PC-3 (cell line): ENCODE results near the gene S100A16. TPM values are rescaled to one million over a fixed set of nuclear protein-coding genes. Genes with fewer than 3 reads are reported as not detected.

Experiments
- ATAC-seq: fragments of 200-7000 bp; cut with Tn5 transposase; 2 replicates; pipeline ENCODE4 v1.9.1; 2020; ENCODE audit warnings: mild to moderate bottlenecking, moderate library complexity
- BruUV-seq: library from RNA; stranded (reverse); fragments of 400-500 nt; replicated peaks from 2 replicates; lab custom pipeline; 2021; lab: Mats Ljungman, UMichigan
- CTCF ChIA-PET: fragments of 300-600 bp; sonication (Branson Sonifier 250); formaldehyde crosslinking; loops from one replicate; lab custom pipeline; 2022; ENCODE audit warnings: antibody characterized with exemption; lab: Charles Lee
- POLR2A ChIA-PET: fragments of 300-600 bp; sonication (Branson Sonifier 250); formaldehyde crosslinking; loops from one replicate; lab custom pipeline; 2022; ENCODE audit warnings: antibody characterized with exemption; ENCODE audit not compliant: unreplicated experiment; lab: Charles Lee
- DNase-seq: peaks from one replicate; pipeline ENCODE4 v3.0.0-alpha.2; 2015
- H2AFZ ChIP-seq: fragments of 300-600 bp; sonication (generic); 2 replicates; pipeline ENCODE4 v1.6.0; 2016; ENCODE audit warnings: antibody characterized with exemption, low read length
- H3F3A ChIP-seq: fragments of 300-600 bp; sonication (generic); one replicate; pipeline ENCODE4 v1.6.0; 2017; ENCODE audit warnings: antibody characterized with exemption, low read length, control low read depth, mild to moderate bottlenecking; ENCODE audit not compliant: unreplicated experiment
- H3K27ac ChIP-seq: fragments of 300-600 bp; sonication (generic); 2 replicates; pipeline ENCODE4 v1.5.1; 2016; ENCODE audit warnings: mild to moderate bottlenecking, low read length
- H3K27me3 ChIP-seq: fragments of 300-600 bp; sonication (generic); 2 replicates; pipeline ENCODE4 v1.6.1; 2016; ENCODE audit warnings: low read length, mixed read lengths
- H3K36me3 ChIP-seq: fragments of 300-600 bp; sonication (generic); 2 replicates; pipeline ENCODE4 v1.6.1; 2016; ENCODE audit warnings: low read depth, mixed run types, low read length, mixed read lengths
- H3K4me1 ChIP-seq: fragments of 300-600 bp; sonication (generic); 2 replicates; pipeline ENCODE4 v1.5.1; 2016; ENCODE audit warnings: low read length; ENCODE audit not compliant: insufficient read depth
- H3K4me2 ChIP-seq: fragments of 300-600 bp; sonication (generic); 2 replicates; pipeline ENCODE4 v1.6.0; 2016; ENCODE audit warnings: low read length
- H3K4me3 ChIP-seq: fragments of 300-600 bp; sonication (generic); 2 replicates; pipeline ENCODE4 v1.5.1; 2016; ENCODE audit warnings: mild to moderate bottlenecking, low read length, mixed read lengths
- H3K79me2 ChIP-seq: fragments of 300-600 bp; sonication (generic); 2 replicates; pipeline ENCODE4 v1.6.1; 2017; ENCODE audit warnings: low read length, mixed read lengths
- H3K9ac ChIP-seq: fragments of 300-600 bp; sonication (generic); 2 replicates; pipeline ENCODE4 v1.6.0; 2016; ENCODE audit warnings: mild to moderate bottlenecking, low read length
- H3K9me2 ChIP-seq: fragments of 300-600 bp; sonication (generic); replicated peaks from 2 replicates; pipeline ENCODE4 v1.6.1; 2016; ENCODE audit warnings: mixed run types, low read length, mixed read lengths
- H3K9me3 ChIP-seq: fragments of 300-600 bp; sonication (generic); 2 replicates; pipeline ENCODE4 v1.6.1; 2016; ENCODE audit warnings: low read length, mixed read lengths
- H4K20me1 ChIP-seq: fragments of 300-600 bp; sonication (generic); 2 replicates; pipeline ENCODE4 v1.6.1; 2016; ENCODE audit warnings: low read length, mixed read lengths
- EZH2 ChIP-seq: fragments of 300-600 bp; sonication (generic); IDR thresholded peaks from one replicate; pipeline ENCODE4 v1.6.1; 2017; ENCODE audit warnings: antibody characterized with exemption, mild to moderate bottlenecking, low read length; ENCODE audit not compliant: unreplicated experiment
- EZH2phosphoT487 ChIP-seq: fragments of 300-600 bp; sonication (generic); IDR thresholded peaks from 2 replicates; pipeline ENCODE4 v1.6.1; 2018; ENCODE audit warnings: mild to moderate bottlenecking, antibody characterized with exemption, low read length, borderline replicate concordance
- intact Hi-C: fragments of 100-400 bp; cut with micrococcal nuclease; formaldehyde crosslinking; loops from 2 replicates; pipeline ENCODE4 v1.9.0; 2023
- total RNA-seq: library from RNA; depleted of rRNA; stranded (reverse); fragments of >200 nt; gene quantifications from 2 replicates; pipeline ENCODE4 v1.2.3, GENCODE V29; 2014
- TF ChIP-seq, protein P1 (sequence below): fragments of 300-600 bp; sonication (generic); conservative IDR thresholded peaks from 2 replicates; pipeline ENCODE4 v1.5.1; 2017; ENCODE audit warnings: antibody characterized with exemption, low read depth, mild to moderate bottlenecking, low read length

S100A16 gene
- total RNA-seq, 1 experiment from 2014 or later: 1,254 TPM

DNA sequence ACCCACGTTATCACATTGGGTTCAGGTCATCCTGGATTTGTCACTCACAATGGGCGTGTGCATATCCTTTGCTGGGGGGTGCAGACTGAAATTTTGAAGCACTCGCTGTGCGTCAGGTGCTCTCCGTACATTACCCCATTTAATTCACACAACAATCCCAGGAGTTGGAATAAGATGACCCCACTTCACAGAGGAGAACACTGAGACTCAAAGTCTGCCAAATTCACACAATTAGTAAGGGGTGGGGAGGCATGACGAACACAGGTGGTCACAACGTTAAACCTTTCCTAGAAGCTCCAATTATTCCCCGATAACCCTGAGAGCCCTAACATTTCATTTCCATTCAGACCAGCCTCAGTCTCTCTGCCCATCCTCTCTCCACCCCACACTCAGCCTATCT lies 43.5 kb downstream of the S100A16 start:
- no TSS peak for BruUV-seq
- H3K4me2 ChIP-seq: no peak overlapping the region
- H3K4me3 ChIP-seq: no peak overlapping the region
- peak overlapping the region; percentile 100 for H3K27ac ChIP-seq
- no peaks in the 10 kb centered on the region for H4K20me1 ChIP-seq
- H3K36me3 ChIP-seq: no peaks in the 10 kb centered on the region
- H3K27me3 ChIP-seq: no peaks in the 10 kb centered on the region
- intact Hi-C loops: no loop called here
- peaks cover 65% of the 10 kb centered on the region for H3K4me1 ChIP-seq
- H3K9ac ChIP-seq: peak overlapping the region; percentile 94; the same call in 1 of the 2 replicates
- ChIA-PET CTCF (interaction anchor here (0.6 kb wide), 2 partner anchors 54 to 58 kb away, joined by 3 to 4 read pairs; no protein-coding TSS in a partner anchor), POLR2A (no interaction called here)
- no peak for ATAC-seq
- peaks cover 15% of the 10 kb centered on the region for H3K79me2 ChIP-seq
- H3F3A ChIP-seq: peaks cover 8% of the 10 kb centered on the region
- no peak overlapping the region for H2AFZ ChIP-seq
- TF ChIP-seq EZH2phosphoT487 (no peak), EZH2 (no peak)
- TF ChIP-seq, protein P1, sequence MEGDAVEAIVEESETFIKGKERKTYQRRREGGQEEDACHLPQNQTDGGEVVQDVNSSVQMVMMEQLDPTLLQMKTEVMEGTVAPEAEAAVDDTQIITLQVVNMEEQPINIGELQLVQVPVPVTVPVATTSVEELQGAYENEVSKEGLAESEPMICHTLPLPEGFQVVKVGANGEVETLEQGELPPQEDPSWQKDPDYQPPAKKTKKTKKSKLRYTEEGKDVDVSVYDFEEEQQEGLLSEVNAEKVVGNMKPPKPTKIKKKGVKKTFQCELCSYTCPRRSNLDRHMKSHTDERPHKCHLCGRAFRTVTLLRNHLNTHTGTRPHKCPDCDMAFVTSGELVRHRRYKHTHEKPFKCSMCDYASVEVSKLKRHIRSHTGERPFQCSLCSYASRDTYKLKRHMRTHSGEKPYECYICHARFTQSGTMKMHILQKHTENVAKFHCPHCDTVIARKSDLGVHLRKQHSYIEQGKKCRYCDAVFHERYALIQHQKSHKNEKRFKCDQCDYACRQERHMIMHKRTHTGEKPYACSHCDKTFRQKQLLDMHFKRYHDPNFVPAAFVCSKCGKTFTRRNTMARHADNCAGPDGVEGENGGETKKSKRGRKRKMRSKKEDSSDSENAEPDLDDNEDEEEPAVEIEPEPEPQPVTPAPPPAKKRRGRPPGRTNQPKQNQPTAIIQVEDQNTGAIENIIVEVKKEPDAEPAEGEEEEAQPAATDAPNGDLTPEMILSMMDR: no peak
- DNase-seq: no peak
- H3K9me3 ChIP-seq: no peaks in the 10 kb centered on the region
- no peaks in the 10 kb centered on the region for H3K9me2 ChIP-seq

- intact Hi-C loops: loop anchor here (1.0 kb wide), 3 partner anchors 35 to 216 kb away; no protein-coding TSS in a partner anchor
- Histone ChIP-seq H3K36me3 (no peaks in the 10 kb centered on the region), H3K27ac (peak overlapping the region; percentile 100), H3K27me3 (no peaks in the 10 kb centered on the region), H4K20me1 (no peaks in the 10 kb centered on the region), H3K9me3 (no peaks in the 10 kb centered on the region), H3K4me2 (peak overlapping the region; percentile 73), H3K9me2 (no peaks in the 10 kb centered on the region), H2AFZ (peak overlapping the region; percentile 39; the same call in 1 of the 2 replicates), H3K79me2 (peaks cover 24% of the 10 kb centered on the region), H3K4me3 (peak overlapping the region; percentile 37), H3F3A (peaks cover 8% of the 10 kb centered on the region), H3K4me1 (peaks cover 74% of the 10 kb centered on the region), H3K9ac (peak overlapping the region; percentile 94)
- TF ChIP-seq, protein P1: peak; percentile 99
- TF ChIP-seq EZH2: no peak
- CTCF ChIA-PET: interaction anchor here (0.6 to 1.7 kb wide), 10 partner anchors 23 to 190 kb away, joined by 3 to 24 read pairs (median 4); partner anchors contain the start of genes S100A13, S100A16, S100A4 and S100A5
- no TSS peak for BruUV-seq
- POLR2A ChIA-PET: interaction anchor here (0.6 to 1.8 kb wide), 9 partner anchors 28 to 215 kb away, joined by 3 to 47 read pairs (median 8); partner anchors contain the start of genes CHTOP, S100A16, S100A5 and S100A6
- DNase-seq (peak; percentile 99), ATAC-seq (peak; percentile 25)
Observed at GRCh38 chr1:153568367-153569099, 44.4 kb downstream of the S100A16 start.
